ENCODE results near the gene MAGEA9B.
"Not testable (repeated sequence)": the region's sequence is repeated elsewhere in the genome, so short reads cannot be mapped to it uniquely, and the experiment has no call there.

GRCh38 chrX:149547782-149548181 is 39.5 kb downstream of the MAGEA9B start:
- TF ChIP-seq POLR2AphosphoS5 (IDR thresholded peaks at IDR 0.05; ENCODE audit: borderline replicate concordance, low read depth, low read length); EZH2 (IDR thresholded peaks at IDR 0.05): not testable (repeated sequence)
